HepG2 (cell line): ENCODE results near the gene TBC1D16. TPM values are rescaled to one million over a fixed set of nuclear protein-coding genes. Genes with fewer than 3 reads are reported as not detected.
A peak's percentile ranks its signal among the peaks of the same experiment; 100 is the strongest.

Source experiments
- ARID3A ChIP-seq: IDR thresholded peaks from 2 replicates; pipeline ENCODE4 v1.6.1; 2012; ENCODE audit warnings: low read depth, low read length, improper control_type of control experiment
- CHD4 ChIP-seq: fragments of 200-600 bp; sonication (generic); IDR thresholded peaks from 2 replicates; pipeline ENCODE4 v1.7.0; 2017; ENCODE audit warnings: mild to moderate bottlenecking, low read length, borderline replicate concordance
- EZH2 ChIP-seq: conservative IDR thresholded peaks from 2 replicates; pipeline ENCODE4 v1.6.1; 2012; ENCODE audit warnings: mild to moderate bottlenecking, low read depth, low read length, moderate library complexity
- GABPB1 ChIP-seq: IDR thresholded peaks from 2 replicates; pipeline ENCODE4 v1.6.1; 2016; ENCODE audit warnings: mild to moderate bottlenecking, missing genetic modification reagents, moderate library complexity, missing compliant biosample characterization
- HMGXB4 ChIP-seq, 2 experiments: sonication (generic) in 1 of 2; formaldehyde crosslinking in 1 of 2; IDR thresholded peaks; 2 replicates each; pipeline versions ENCODE4 v1.4.0 to v1.6.1; 2018 to 2020; ENCODE audit warnings: missing genetic modification reagents in 2 of 2, borderline replicate concordance in 1 of 2, low read depth in 1 of 2, mild to moderate bottlenecking in 1 of 2, missing biosample characterization in 1 of 2
- SMC3 ChIP-seq: IDR thresholded peaks from 2 replicates; pipeline ENCODE4 v1.6.1; 2011; ENCODE audit warnings: low read length, improper control_type of control experiment
- SP5 ChIP-seq: IDR thresholded peaks from 2 replicates; pipeline ENCODE4 v1.6.1; 2016; ENCODE audit warnings: low read depth, borderline replicate concordance
- TCF12 ChIP-seq, 2 experiments: fragments of 450-650 bp in 1 of 2; sonication (generic) in 1 of 2; formaldehyde crosslinking in 1 of 2; IDR thresholded peaks; 2 replicates each; pipeline versions ENCODE4 v1.6.1 to v1.8.0; 2017 to 2022; ENCODE audit warnings: antibody characterized with exemption in 1 of 2, mild to moderate bottlenecking in 1 of 2, missing genetic modification reagents in 1 of 2, moderate library complexity in 1 of 2
- WIZ ChIP-seq: sonication (generic); formaldehyde crosslinking; IDR thresholded peaks from 2 replicates; pipeline ENCODE4 v1.5.1; 2020; ENCODE audit warnings: mild to moderate bottlenecking, missing genetic modification reagents
- ZMYM3 ChIP-seq: sonication (generic); formaldehyde crosslinking; IDR thresholded peaks from 2 replicates; pipeline ENCODE4 v1.5.1; 2020; ENCODE audit warnings: mild to moderate bottlenecking, missing genetic modification reagents
- ZNF225 ChIP-seq: sonication (generic); formaldehyde crosslinking; IDR thresholded peaks from 2 replicates; pipeline ENCODE4 v1.4.0; 2020; ENCODE audit warnings: mild to moderate bottlenecking, missing genetic modification reagents
- ZNF276 ChIP-seq: sonication (generic); formaldehyde crosslinking; IDR thresholded peaks from 2 replicates; pipeline ENCODE4 v1.4.0; 2020; ENCODE audit warnings: mild to moderate bottlenecking, low read depth, missing genetic modification reagents
- ZNF569 ChIP-seq: sonication (generic); formaldehyde crosslinking; IDR thresholded peaks from 2 replicates; pipeline ENCODE4 v1.5.0; 2020; ENCODE audit warnings: mild to moderate bottlenecking, missing genetic modification reagents, moderate library complexity, borderline replicate concordance
- ZNF646 ChIP-seq: sonication (generic); formaldehyde crosslinking; IDR thresholded peaks from 2 replicates; pipeline ENCODE4 v1.9.0; 2021; ENCODE audit warnings: mild to moderate bottlenecking, missing genetic modification reagents
- ZNF670 ChIP-seq: sonication (generic); formaldehyde crosslinking; IDR thresholded peaks from 2 replicates; pipeline ENCODE4 v1.8.0; 2022; ENCODE audit warnings: mild to moderate bottlenecking, missing genetic modification reagents, borderline replicate concordance
- polyA plus RNA-seq, 8 experiments: library from polyadenylated mRNA; depleted of rRNA in 3 of 8; stranded (reverse) in 7 of 8; unstranded in 1 of 8; fragments of >200 nt; fragmentation: Illumina TruSeq in 4 of 8; extraction: Trizol in 4 of 8; gene quantifications; 2 replicates each; pipeline versions ENCODE4 v1.2.1 to v1.2.3, GENCODE V29; 2011 to 2016; ENCODE audit warnings: low read depth in 4 of 8, missing spikeins in 1 of 8, mixed read lengths in 1 of 8; ENCODE audit not compliant: insufficient read depth in 1 of 8
- total RNA-seq, 5 experiments: library from RNA; depleted of rRNA; stranded (reverse); fragments of >200 nt; fragmentation: Illumina TruSeq; extraction: Trizol; gene quantifications; 2 replicates each; pipeline ENCODE4 v1.2.3, GENCODE V29; 2016; ENCODE audit warnings: low read depth in 1 of 5

The TBC1D16 gene
- total and polyA plus RNA-seq, 2 of the 13 experiments (the other 11 are each of a cell fraction or from before 2014, with no cell fraction given) = 14.9 to 24.9 TPM

DNA sequence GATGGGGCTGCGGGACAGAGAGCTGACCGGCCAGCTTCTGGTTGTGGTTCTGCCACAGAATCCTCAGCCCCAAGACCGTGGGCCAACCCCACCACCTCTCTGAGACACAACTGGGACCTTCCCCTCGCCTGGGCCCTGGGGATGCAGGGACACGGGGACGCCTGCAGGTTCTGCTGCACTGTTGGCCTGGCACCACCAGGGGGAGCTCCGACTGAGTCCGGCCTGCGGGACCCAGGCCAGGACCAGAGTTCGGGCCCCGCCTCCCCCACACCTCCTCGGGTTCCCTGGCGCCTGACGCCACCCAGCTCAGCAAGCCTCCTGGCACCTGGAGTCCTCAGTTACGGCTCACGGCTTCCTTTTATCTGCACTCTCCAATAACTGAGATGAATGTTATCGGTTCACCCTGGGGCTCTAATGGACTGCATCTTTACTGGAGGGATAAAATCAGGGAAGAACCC lies 27.3 kb downstream of the TBC1D16 start (continued):
- no peak for TF ChIP-seq ZNF276
- peak; percentile 85 to 88; a peak in 3 of 4 replicates for TF ChIP-seq HMGXB4 (CRISPR knock-in tag; IDR thresholded peaks at IDR 0.05; ENCODE audit: borderline replicate concordance in 1 of 2, low read depth in 1 of 2)
- TF ChIP-seq EZH2 = no peak
- TF ChIP-seq ZNF646 (CRISPR knock-in tag) = no peak
- no peak; the same call in 1 of the 2 replicates for TF ChIP-seq CHD4
- no peak for TF ChIP-seq ZNF670 (CRISPR knock-in tag)
- peak; percentile 53; the same call in 1 of the 2 replicates for TF ChIP-seq SMC3
- TF ChIP-seq ZNF569 = no peak
- TF ChIP-seq ZNF225 (CRISPR knock-in tag) = peak; percentile 58; the same call in 1 of the 2 replicates
- peak; percentile 64 for TF ChIP-seq ZMYM3
- TF ChIP-seq WIZ (CRISPR knock-in tag) = 0 out of 2 replicates have a peak, but pooled peaks have one; percentile 47
- TF ChIP-seq GABPB1 = peak; percentile 66; the same call in 1 of the 2 replicates
- peak; percentile 85 for TF ChIP-seq SP5 (CRISPR knock-in tag)
- TF ChIP-seq TCF12 (IDR thresholded peaks at IDR 0.05) = no peak
- TF ChIP-seq TCF12 (CRISPR knock-in tag; IDR thresholded peaks at IDR 0.05) = no peak
- TF ChIP-seq ARID3A = peak; percentile 20; the same call in 1 of the 2 replicates
